Tibial nerve (tissue), 4 donors: ENCODE results near the gene MYH7B.

ENCODE experiments used
- CTCF ChIP-seq, 5 experiments: fragments of 200-600 bp in 3 of 5; fragments of 450-650 bp in 2 of 5; sonication (generic) in 3 of 5; IDR thresholded peaks; one replicate each; pipeline ENCODE4 v1.5.1; 2016 to 2019; ENCODE audit warnings: antibody characterized with exemption in 5 of 5, mild to moderate bottlenecking in 3 of 5, moderate library complexity in 2 of 5
- EP300 ChIP-seq, 2 donors: sonication (generic); formaldehyde crosslinking; IDR thresholded peaks; one replicate each; pipeline ENCODE4 v1.6.1; 2017; ENCODE audit warnings: antibody characterized with exemption in 2 of 2, mild to moderate bottlenecking in 1 of 2

DNA sequence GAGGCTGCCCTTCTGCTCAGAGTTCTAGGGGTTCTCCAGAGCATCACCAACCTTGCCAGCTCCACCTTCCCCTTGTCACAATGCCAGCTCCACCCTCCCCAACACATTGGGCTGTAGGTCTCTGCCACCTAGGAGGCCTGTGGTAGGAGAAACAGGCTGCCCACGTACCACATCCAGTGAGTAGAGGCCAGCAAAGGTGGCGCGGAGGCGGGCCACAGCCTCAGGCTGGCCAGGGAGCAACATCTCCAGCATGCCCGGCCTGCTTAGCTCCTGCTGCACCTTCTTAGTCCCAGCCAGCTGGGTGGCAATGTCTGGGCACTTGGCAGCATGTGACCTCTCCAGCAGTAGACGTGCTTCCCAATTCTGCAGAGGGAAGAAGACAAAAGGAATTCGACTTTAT lies 23.9 kb upstream of the MYH7B start:
- TF ChIP-seq EP300 (IDR thresholded peaks at IDR 0.05) (no peak), CTCF (IDR thresholded peaks at IDR 0.05) (no peak)
